NCI-H526 (cell line): ENCODE data around the gene PKMYT1.
A peak's percentile ranks its signal among the peaks of the same experiment; 100 is the strongest.

Experiments
- DNase-seq, 2 experiments: peaks; one replicate each; lab custom pipeline; 2025; lab: John Stamatoyannopoulos, UW

The PKMYT1 gene

GRCh38 chr16:2973093-2973492 is 7.2 kb downstream of the PKMYT1 start:
- no peak for DNase-seq

GRCh38 chr16:2971985-2972784 is 8.1 kb downstream of the PKMYT1 start:
- no peak for DNase-seq

- no peak for DNase-seq
These were observed 8.9 kb downstream of the PKMYT1 start for GRCh38 chr16:2971134-2971984.

DNA sequence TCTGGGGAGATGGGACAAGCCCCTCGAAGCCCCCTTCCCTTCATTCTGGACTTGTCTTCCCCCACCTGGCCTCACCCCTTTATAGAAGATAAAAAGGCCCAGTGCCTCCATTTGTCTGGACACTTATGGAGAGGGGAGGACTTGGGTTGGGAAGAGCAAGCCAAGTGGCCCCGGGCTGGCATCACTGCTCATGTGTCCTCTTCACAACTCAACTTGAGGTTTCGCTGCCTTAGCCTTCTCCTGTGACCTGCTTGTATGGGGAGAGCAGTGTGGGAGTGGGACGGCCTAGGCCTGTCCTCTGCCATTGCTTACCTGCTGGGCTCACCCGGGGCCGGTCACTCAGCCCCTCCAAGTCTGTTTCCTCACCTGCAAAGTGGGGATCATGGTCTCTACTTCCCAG is 9.7 kb downstream of the PKMYT1 start:
- DNase-seq: no peak

- peak; percentile 33 to 69 for DNase-seq
These were observed 10.4 kb downstream of the PKMYT1 start for GRCh38 chr16:2969545-2970521.

GRCh38 chr16:2968738-2969544 is 11.3 kb downstream of the PKMYT1 start, which contains the start of gene PAQR4:
PAQR4 (plus strand) TSS chr16:2969348; CDS start chr16:2969675, 327 bp downstream.
- DNase-seq: peak; percentile 66 to 92

- peak; percentile 56 to 82 for DNase-seq
These were observed 11.9 kb downstream of the PKMYT1 start for GRCh38 chr16:2968368-2968737.

DNA sequence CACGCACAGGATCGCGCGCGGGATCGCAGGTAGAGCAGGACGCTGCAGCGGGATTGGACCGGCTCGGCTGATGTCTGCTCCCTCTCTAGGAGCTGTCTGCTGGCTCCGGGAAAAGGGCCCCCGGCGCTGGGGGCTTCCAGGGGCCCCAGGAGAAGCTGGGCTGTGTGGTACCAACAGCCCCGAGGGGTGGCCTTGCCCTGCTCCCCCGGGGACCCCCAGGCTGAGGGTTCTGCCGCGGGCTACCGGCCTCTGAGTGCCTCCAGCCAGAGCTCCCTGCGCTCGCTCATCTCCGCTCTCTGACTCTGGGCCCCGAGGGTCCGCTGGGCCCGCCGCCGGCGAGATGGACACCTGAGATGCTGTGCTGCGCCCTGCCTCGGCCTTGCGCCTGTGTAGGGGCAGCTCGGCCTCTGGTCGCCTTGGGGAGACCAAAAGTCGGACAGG is 12.5 kb downstream of the PKMYT1 start:
- DNase-seq: no peak

GRCh38 chr16:2967211-2967631 is 13.0 kb downstream of the PKMYT1 start:
- no peak for DNase-seq

DNA sequence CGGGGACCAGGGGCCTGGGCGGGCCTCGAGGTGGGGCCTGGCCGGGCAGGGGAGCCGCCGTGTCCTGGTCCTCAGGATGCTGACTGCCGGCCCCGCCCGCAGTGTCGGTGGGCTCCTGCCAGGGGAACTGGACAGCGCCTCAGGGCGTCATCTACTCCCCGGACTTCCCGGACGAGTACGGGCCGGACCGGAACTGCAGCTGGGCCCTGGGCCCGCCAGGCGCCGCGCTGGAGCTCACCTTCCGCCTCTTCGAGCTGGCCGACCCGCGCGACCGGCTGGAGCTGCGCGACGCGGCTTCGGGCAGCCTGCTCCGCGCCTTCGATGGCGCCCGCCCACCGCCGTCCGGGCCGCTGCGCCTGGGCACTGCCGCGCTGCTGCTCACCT is 13.4 kb downstream of the PKMYT1 start:
- DNase-seq: no peak

DNA sequence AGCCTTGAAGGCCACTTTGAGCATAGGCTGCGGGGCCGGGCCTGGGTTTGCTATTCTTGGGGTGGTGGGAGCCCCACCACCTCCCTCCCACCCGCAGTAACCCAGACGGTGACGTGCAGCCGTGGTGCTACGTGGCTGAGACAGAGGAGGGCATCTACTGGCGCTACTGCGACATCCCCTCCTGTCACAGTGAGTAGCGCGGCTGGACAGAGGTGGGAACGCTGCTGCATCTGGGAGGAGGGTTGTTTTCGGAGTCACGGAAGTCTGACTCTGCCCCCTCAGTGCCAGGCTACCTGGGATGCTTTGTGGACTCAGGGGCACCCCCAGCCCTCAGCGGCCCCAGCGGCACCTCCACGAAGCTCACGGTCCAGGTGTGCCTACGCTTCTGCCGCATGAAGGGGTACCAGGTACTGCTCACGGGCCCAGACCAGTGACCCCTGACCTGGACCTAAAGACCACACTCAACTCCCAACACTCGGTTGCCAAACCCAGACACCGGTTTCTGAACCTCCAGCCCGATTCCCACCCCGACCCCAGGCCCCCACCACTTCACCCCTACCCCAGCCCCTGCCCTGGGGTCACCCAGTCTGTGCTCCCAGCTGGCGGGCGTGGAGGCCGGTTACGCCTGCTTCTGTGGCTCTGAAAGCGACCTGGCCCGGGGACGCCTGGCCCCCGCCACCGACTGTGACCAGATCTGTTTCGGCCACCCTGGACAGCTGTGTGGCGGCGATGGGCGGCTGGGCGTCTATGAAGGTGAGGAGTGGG is 14.0 kb downstream of the PKMYT1 start:
- no peak for DNase-seq

DNA sequence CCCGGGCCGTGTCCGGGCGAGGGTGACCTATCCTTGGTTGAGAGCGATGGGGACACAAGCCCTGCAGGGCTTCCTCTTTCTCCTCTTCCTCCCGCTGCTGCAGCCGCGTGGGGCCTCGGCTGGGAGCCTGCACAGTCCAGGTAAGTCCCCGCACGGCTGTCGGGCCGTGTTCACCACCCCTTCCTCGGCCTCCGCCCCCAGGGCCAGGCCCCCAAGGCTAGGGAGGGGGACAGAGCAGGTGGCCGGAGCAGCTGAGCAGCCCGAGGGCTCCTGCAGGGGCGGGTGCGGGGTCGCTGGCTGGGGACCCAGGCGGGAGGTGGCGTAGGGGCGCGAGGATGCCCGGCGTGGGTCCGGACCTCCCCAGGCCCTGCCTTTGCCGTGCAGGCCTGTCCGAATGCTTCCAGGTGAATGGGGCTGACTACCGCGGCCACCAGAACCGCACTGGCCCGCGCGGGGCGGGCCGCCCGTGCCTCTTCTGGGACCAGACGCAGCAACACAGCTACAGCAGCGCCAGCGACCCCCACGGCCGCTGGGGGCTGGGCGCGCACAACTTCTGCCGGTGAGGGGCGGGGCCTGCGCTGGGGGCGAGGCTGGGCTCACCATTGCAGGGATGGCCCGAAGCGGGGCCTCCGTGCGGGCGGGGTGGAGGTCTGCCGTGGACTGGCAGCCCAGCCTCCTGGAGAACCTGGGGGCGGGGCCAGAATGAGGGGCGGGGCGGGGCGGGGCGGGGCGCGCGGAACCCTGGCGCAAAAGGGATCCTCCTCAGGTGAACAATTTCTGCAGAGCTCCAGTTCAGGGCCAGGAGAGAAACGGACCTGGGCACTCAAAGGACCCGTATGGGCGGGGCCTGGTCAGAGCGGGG is 15.5 kb downstream of the PKMYT1 start:
- DNase-seq: peak; percentile 44 to 91

DNA sequence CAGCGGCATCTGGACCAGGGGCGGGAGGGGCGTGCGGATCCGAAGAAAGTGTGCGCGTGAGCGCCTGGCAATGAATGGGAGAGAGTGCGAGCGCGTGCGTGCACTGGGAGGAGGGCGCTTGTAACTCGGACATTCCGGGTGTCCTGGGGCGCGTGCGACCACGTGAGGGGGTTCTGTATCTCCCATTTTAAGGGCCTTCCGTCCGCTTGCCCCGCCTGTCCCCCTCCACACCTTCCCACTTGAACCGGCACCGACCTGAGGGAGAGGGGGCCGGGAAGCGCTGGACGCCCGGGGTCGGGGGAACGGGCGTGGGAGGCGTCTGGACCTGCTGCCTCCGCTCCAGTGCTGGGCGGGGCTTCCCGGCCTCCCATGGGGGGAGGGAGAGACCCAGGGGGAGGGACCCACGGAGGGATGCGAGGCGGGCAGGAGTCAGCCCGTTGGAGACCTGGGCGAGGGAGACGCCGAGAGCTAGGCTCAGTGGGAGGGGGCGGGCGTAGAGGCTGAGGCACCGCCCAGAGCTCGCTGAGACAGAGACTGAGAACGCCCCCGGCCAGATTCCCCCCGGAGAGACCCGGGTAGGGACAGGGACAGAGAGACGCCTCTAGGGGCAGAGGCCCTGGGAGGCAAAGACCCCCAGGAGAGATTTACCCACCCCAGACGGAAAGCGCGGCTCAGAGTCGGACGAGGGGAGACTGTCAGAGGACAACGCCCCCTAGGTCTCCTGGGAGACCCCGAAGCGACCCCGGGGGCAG is 16.3 kb downstream of the PKMYT1 start, which contains the start of gene KREMEN2:
TSS of gene KREMEN2 (plus strand) at position 553 of the 752 bp plus-strand sequence. CDS start 246 bp downstream, outside the sequence.
- DNase-seq: peak; percentile 58 to 88

DNA sequence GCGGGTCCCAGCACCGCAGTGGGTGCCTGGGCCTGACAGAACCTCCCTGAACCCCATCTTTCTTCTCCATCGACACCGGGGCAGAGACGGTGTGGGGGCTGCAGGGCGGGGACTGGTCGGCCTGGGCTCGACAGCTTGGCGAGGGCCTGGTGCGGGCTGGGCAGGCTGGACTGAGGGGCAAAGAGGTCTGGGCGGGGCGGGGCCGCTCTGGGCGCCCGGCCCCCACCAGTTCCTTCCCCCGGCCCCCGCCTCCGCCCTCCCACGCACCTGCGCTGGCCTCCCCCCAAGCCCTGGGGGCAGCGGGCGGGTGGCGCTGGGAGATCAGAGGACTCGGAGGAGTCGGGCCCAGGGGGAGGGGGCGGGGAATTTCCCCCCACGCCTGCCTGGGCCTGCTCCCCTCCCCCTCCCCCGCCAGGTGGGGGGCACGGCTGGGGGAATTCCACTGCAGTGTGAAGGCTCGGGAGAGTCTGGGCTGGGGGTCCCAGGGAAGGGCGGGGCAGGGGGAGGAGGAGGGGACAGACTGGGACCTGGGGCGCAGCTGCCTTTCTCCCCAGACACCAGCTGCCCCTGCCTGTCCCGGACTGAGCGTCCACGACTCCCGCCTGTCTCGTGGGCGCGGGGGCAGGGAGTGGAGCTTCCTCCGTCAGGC is 17.0 kb downstream of the PKMYT1 start:
- DNase-seq: no peak

- DNase-seq: no peak
These were observed 17.7 kb downstream of the PKMYT1 start for GRCh38 chr16:2962334-2963073.

DNA sequence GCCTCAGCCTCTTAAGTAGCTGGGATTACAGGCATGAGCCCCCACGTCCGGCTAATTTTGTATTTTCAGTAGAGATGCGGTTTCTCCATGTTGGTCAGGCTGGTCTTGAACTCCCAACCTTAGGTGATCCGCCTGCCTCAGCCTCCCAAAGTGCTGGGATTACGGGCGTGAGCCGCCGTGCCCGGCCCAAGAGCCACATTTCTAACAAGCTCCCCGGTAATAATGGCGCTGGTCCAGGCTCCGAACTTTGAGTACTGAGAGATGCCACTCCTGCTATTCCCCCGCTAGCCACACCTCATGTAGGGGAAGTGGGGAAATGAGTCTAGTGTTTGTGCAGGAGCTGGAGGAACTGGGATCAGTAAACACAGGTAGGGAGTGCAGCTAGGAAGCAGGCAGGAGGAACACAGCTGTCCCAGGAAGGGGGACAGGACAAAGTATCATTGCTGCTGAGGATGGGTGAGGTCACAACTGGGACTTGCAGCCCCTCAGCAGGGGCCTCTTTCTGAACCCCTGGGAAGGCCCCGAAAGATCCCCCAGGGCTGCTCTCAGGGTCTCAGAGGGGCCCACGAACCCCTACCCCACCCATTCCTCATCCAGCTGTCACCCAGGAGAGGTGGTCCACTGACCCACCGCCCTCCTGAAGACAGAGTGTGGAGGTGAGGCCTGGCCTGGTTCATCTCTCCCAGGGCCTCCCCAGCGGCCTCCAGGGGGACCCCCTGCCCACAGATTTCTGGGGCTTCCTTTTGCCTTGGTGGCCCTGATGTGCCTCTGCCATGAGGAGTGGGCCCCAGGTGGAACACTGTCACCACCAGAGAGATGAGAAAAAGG is 19.8 kb downstream of the PKMYT1 start:
- DNase-seq: no peak
